ENCODE data around the gene TROAP.
"Not testable (repeated sequence)": the region's sequence is repeated elsewhere in the genome, so short reads cannot be mapped to it uniquely, and the experiment has no call there.

The TROAP gene

DNA sequence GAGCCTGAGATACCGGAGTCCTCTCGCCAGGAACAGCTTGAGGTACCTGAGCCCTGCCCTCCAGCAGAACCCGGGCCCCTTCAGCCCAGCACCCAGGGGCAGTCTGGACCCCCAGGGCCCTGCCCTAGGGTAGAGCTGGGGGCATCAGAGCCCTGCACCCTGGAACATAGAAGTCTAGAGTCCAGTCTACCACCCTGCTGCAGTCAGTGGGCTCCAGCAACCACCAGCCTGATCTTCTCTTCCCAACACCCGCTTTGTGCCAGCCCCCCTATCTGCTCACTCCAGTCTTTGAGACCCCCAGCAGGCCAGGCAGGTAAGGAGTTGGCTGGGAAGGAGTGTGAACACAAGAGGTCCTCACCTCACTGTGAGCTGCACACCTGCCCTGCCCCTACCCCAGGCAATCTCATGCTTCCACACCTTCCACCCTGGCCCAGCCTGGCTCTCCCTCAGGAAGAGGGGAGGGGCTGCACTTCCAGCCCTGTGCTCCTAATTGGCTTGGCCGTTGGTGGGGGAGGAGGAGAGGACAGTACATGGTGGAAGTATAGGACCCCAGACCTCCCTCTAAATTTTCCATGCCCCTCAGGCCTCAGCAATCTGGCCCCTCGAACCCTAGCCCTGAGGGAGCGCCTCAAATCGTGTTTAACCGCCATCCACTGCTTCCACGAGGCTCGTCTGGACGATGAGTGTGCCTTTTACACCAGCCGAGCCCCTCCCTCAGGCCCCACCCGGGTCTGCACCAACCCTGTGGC, 7.8 kb downstream of the TROAP start:
- no peak for DNase-seq

DNA sequence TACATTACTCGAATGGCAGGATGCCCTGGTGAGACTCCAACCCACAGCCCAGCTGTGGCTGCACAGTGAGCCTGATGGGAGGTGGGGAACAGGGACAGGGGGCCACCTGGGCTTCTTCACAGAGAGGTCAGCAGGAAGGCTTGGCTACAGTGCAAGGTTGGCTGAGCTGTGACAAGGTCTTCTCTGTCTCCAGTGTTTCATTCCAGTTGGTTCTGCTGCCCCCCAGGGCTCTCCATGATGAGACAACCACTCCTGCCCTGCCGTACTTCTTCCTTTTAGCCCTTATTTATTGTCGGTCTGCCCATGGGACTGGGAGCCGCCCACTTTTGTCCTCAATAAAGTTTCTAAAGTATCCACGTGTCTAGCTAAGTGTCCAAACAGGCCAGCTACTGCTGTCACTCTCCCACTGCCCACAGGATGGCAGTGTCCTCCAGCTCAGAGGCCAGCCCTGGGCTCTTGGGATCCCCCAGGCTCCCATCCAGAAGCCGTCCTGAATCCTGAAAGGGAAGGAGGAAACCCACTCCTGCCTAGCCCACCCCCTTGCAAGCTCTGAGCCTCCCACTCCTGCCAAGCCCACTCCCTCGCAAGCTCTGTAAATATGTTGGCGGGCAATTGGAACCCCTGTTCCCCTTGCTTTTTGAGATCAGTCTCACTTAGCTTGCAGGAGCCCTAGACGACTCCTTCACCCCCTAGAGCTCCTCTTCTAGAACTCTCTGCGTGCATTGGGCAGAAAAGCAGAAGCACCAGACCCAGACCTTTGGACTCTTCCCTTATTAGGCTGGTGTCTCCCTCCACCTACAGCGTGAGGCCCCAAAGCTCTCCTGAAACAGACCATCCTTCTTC, 8.5 kb downstream of the TROAP start:
- DNase-seq: no peak

DNA sequence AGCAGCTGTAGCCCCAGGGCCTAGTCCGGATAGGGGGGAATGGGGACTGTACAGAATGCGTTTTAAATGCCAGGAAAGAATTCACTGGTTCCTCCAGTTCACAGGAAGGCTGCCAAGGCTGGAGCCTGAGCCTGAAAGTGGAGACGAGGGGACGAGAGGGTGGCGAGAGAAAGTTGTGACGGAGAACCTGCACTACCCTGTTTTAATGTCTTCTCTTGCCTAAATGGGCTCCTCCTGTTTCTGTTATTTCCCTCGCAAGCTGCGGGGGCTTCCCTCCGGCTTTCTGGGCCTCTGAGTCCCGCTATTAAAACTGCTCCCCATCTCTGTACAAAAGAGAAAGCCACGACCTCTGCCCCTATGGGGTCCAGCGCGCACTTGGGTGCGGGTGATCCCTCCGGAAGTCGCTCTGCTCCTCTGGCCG, 9.4 kb downstream of the TROAP start:
- no peak for DNase-seq

DNA sequence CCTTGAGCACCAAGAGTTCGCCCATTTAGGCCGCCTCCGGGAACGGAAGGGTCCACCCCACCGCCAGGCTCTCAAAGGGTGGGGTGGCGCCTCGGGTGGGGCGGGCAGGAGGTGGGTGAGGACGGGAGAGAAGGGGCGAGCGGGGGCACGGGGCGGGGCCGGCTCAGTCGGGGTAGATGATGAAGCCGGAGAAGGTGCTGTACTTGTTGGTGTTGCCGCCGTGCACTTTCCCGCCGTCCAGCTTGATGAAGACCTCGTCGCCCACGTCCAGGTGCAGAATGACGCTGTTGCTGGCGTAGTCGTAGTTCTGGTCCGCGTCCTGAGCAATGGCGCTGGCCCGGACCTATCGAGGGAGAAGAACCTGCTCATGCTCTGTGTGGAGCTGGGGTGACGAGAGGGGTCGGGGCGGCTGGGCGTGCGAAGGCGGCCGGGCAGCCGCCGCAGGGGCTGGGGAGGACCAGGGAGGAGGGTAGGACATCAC, 9.9 kb downstream of the TROAP start:
- no peak for DNase-seq

- DNase-seq: not testable (repeated sequence)
These were observed 10.7 kb downstream of the TROAP start for GRCh38 chr12:49333778-49334177.

DNA sequence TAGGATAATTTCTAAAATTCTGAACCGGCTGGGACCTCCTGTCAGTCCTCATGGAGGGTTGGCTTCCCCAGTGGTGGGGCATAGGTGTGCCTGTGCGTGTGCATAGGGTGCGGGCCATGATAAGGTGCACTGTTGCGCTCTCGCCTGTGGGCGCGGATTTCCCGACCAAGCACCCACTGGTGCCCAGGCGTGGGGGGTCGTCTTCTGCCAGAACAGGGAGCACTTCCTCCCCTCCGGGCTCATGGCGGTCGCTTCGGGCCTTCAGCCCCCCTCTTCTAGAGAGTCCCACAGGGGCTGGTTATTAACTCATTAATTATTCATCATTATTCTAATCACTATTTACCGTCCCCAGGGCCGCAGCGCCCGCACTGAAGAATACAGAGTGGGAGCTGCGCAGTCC, 11.2 kb downstream of the TROAP start:
- no peak for DNase-seq

DNA sequence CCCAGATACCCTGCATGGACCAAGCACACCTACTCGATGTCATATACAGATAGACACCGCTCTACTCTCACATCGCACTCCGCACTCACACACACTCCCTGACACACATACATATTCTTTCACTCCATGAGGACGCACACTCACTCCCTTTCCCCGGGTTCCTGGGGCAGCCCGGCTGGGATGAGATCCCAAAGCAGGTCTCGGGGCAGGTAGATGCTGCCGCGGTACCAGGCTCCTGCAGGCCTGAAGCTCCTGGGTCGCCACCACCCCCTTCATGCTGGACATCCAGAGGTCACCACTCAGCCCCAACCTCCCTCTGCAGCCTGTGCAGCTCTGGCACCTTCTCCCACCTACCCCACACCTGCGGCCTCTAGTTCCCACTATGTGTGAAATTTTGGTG, 11.6 kb downstream of the TROAP start:
- DNase-seq: no peak

DNA sequence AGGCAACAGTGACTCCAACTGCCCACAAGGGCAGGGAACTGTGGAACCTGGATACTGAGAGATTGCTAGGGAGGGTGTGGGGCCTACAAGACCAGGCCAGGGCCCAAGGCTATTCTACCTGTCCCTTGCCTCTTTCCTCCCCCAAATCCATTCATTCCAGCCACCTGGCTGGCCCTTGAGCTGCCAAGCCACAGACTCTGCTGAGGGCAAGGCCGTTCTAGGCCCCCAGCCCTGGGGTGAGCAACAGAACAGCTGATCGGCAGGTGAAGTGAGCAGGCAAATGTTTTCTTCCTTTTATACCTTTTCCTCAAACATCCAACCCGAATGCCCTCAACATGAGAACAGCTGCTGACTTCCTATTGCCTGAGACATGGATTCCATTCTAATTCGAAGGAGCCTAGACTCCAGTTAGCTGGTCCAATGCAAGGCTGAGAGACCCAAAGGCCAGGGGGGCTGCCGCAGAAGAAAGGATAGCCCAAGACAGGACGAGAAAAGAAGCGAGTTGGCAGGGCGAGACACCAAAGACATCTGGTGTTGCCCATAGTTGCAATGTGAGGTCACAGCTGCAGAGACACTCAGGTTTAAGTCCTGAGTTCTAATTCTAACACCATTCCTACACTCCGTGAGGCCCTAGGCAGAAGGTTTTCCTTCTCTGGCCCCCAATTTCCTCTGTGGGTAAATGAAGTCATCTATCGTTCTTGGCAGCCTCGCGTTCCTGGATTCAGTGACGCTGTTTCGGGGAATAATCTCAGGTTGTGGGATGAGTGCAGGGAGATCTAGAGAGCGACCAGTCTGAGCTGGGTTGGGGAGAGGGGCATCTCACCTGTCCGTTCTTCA, 12.3 kb downstream of the TROAP start:
- no peak for DNase-seq

- no peak for DNase-seq
These were observed 13.0 kb downstream of the TROAP start for GRCh38 chr12:49335955-49336644.

DNA sequence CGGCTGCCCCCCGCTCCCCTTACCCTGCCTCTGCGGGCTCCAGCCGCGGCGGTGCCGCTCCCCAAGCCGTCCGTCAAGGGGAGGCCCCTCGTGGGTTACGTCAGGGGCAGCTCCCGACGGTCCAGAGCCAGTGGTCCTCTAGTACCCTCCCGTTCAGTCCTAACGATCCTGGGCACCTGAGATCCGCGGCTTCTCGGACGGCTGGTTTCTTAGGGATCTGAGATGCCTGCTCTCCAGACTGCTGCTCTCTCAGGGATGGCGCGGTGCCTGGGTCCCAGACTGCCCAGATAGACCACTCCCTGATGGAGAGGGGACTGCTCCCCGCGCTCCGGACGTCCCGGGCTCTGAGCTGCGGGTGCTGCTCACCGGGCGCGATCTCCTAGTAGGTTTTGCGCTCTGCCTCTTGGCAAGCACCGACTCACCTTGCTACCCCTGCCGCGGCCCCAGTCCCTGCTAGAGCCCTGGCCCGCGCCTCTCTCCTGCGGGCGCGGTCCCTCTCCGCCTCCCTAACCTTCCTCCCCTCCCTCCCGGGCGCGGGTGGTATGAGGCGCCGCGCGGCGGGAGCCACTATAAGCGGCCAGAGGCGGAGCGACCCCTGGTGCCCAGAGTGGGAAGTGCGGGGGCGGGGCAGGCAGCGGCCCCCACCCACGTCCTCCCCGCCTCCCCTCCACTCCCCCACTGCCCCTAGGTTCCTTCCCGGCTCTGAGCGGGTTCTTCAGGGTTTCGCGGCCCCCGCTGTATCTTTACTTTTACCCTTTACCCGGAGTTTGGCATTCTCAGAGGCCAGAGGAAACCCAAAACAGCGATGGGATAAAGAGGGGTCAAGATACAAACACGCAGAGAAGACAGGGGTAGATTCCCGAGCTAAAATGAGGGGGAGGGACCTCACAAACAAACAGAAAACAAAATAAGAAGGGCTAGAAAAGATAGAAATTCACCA, 13.9 kb downstream of the TROAP start, which contains the start of gene C1QL4:
TSS of gene C1QL4 (minus strand) at position 544 of the 940 bp plus-strand sequence. CDS start 711 bp downstream, outside the sequence.
- peak; percentile 11 for DNase-seq

DNA sequence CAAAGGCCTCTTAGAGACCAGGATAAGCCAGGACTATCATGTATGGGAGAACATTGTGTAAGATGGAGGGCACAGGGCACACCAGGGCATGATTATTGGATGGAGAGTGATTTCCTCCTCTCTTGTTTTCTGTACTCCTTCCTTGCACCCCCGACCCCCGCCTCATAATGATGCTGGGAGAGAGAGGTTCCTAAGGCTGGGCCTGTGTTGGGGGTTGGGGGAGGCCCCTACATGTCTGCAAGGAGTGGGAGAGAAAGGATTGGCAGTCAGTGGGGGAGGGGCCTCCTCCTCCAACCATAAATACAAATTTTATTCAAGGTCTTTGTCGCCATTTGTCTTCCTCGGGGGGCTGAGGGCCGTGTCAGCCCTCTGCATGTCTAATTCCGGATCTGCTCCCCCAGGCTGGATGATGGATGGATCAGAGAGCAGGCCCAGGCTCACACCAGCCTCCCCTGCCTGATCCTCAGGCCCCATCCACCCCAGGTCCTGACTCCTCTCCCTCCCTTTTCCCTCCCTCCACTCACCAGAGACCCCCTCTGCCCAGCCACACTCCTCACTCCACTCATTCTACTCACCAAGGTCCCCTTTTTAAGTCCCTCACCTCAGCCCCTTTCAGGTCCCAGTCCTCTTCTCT, 15.9 kb downstream of the TROAP start:
- no peak for DNase-seq

DNA sequence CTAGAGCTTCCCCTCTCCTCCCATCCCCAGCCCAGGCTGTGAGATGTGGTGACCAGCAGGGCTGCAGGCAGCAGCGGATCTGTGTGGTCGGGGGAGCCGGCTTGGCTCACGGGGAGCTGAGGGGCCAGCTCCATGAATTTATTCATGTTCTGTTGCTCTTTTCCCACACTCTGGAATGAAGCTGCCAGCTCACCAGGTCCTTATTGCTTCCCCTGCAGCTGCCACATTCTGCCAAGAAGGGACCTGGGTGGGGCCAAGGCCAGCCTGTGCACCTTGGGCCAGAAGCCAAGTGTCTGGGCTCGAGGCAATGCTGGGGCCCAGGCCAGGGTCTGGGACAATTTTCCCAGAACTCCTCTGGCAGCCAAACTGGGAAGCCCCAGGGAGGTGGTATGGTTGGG, 16.4 kb downstream of the TROAP start:
- DNase-seq: no peak

DNA sequence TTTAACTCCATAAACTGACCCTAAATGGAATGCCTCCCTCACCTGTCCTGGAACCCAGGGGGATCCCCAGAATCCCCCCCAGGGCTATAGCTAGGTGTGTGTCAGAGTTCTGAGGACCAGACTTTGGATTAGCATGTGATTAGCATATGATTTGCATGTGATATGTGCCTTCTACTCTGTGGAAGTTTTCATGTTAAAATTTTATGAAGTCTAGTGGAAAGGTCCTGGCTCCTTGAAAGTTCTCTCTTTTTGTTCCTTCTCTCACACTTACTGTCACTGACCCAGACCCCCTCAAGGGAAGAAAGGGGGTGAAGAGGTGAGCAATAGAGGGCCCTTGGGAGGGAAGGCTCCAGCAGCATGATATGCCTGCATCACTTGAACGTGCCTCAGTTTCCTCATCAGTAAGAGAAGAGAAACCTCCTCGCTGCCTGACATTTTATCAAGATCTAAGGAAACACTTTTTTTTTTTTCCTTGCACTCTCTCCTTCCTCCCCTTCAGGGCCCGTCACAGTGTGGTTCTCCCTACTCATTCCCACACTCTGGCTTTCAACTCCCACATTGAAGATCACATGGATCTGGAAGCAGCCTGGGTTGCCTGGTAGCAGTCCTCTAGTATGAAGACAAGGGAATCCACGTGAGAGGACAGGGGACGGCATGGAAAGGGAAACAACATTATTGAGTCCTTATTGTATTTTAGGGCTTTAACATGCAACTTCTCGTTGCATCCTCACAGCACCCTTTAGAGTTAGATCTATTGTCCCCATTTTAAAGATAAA, 17.2 kb downstream of the TROAP start:
- no peak for DNase-seq

DNA sequence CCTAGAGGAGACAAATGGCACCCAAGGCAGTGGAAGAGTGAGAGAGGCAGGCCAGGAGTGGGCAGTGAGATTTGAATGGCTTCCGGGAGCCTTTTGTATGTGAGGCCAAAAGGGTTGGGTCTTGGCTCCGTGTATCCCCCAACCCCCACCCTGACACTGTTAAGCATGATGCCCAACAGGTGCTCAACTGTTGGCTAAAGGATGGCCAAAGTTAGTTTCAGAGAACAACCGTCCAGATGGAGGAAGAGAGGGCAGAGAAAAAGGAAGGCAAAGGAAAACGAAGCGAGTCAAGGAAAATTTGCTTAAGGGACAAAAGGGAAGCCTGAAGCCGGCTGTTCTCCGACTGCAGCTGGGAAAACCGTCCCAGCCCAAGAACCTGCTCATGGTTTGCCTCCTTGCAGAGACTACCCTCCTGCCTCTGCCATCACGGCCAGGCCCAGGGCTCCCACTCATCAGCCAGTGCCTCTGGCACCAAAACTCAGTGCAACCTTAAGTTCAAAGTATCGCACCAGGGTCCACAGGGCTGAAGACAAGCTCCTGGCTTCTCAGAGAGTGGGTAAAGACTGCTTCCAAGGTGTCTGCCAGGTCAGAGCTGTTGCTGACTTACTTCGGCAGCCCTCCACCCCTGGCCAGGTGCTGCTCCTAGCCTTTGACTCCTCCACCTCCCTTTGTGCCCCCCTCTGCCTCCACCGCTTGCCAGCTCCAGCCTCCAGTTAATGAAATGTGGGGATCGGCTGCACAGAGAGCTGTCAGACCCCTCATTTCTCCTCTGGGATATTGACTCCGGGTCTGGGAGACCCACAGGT, 18.1 kb downstream of the TROAP start:
- DNase-seq: no peak

DNA sequence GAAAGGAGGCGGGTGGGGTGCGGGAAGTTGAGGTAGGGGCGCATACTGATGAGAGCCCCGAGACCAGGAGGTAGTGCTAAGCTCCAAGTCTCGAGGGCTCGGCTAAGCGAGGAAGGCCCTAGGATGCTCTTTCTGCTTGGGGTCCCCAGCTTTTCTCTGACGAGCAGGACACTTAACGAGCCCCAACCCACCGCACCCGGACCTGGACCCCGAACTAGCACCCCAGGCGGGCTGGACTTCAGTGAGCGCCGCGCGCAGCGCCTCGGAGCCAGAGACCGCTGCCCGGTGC, 18.7 kb downstream of the TROAP start:
- DNase-seq: no peak

- DNase-seq: peak; percentile 84
These were observed 19.2 kb downstream of the TROAP start for GRCh38 chr12:49342066-49342913.

DNA sequence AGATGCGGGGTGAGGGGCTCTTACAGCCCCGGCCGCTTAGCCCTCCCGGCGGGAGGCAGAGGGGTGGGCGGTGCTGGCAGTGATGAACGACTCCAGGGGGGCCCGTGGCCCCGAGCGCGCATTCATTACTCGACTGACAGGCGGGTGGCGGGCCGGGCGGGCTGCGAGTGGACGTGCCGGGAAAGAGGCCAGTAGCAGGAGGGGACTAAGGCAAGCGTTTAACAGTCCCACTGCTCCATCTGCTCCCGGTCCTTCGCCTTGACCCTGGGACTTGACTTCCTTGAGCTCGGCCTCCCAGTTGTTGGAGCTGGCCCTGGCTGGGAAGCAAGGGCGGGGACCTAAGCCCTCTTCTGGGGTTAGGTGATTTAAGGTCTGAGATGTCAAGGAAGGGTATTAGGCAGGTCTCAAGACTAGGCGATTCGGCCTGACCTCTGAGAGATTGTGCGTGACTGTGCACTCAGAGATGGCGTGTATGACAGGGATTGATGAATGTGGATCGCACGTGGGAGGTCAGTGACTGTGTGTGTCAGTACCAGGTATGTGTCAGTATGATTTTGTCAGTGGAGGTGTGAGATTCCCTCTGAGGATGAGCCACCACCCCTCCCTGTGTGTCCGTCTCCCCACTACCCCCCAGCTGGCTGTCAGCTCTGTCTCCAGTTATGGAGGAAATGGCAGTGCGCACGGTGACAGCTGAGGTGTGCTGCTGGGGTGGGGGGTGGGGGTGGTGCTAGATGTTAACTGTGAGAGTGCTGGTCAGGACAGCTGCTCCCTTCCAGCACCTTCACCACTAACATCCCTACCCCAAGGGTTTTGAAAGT, 20.1 kb downstream of the TROAP start:
- DNase-seq: no peak
